Islet of Langerhans (tissue), 1 donor: ENCODE data around the gene PCDHGA1.
"Not testable (repeated sequence)": the region's sequence is repeated elsewhere in the genome, so short reads cannot be mapped to it uniquely, and the experiment has no call there.

Experiments used
- FAIRE-seq: peaks from one replicate; lab custom pipeline; 2011; peaks lifted over from hg19 to GRCh38; lab: Jason Lieb, UNC

PCDHGA1 gene

DNA sequence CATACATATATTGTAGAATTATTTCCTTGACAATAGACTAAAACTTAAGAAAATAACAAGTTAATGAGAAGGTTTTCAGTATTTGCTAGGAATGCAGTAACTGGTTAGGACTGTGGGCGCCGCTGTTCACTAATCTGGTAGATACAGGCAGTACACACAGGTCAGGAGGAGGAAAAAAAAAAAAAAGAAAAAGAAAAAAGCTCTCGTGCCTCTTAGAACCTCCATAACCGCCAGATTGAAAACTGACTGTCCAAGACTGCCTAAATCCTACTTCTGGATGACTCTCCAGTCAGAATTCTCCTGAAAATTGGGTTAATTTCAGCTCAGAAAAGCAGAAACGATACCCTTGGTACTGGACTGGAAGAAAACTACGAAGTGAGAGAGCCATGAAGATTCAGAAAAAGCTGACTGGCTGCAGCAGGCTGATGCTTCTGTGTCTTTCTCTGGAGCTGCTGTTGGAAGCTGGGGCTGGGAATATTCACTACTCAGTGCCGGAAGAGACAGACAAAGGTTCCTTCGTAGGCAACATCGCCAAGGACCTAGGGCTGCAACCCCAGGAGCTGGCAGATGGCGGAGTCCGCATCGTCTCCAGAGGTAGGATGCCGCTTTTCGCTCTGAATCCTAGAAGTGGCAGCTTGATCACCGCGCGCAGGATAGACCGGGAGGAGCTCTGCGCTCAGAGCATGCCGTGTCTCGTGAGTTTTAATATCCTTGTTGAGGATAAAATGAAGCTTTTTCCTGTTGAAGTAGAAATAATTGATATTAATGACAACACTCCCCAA, at the start of gene PCDHGA1:
Gene PCDHGA1 (plus strand): TSS at position 216 of the 782 bp plus-strand sequence.
- no peak for FAIRE-seq

DNA sequence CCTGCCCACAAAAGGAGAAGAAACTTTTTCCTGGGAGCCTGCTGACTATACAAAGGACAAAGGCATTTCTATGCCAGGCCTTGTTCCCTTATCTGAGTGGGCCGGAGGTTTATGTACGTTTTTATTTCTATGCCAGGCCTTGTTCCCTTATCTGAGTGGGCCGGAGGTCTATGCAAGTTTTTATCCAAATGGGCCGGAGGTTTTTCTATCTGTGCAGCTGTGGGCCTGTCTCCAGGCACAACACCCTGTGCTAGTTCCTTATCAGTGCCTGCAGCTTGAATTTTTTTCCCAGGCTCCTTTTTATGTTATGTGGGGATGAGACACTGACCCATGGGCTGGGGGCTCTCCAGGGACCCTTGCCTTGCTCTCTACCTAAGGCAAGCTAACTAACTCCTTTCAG, 31.9 kb upstream of the PCDHGA1 start:
- no peak for FAIRE-seq

DNA sequence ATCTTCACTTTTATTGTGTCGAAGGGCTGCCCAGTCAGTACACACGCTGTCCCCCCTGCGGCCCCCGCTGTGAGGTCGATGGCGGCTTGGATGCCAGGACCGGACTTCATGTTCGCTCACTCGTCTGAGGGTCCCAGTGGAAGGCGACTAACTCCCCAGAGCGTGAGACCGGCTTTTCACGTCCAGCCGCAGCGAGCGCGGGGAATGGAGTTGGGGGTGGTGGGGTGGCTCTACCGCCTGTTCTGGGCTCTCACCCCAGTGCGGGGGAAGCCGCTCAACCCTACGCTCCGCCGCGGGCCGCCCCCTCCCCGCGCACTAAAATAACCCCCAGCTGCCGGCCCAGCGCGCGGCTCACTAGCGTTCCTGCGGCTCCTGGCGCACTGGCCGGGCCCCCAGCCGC, 26.6 kb upstream of the PCDHGA1 start, which contains the start of gene SLC25A2:
Gene SLC25A2 (minus strand): TSS at position 294 of the 400 bp plus-strand sequence. CDS start 184 bp downstream, at position 110.
- FAIRE-seq: no peak

DNA sequence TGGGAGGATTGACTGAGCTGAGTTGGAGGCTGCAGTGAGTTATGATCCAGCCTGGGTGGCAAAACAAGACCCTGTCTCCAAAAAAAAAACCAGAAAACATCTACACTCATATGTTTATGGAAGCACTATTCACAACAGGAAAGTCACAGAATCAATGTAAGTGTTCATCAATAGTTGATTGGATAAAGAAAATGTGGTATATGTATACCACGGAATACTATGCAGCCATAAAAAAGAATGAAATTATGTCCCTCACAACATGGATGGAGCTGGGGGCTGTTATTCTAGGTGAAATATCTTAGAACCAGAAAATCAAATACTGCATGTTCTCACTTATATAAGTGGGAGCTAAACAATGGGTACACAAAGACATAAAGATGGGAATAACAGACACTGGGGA, 23.7 kb upstream of the PCDHGA1 start:
- no peak for FAIRE-seq

DNA sequence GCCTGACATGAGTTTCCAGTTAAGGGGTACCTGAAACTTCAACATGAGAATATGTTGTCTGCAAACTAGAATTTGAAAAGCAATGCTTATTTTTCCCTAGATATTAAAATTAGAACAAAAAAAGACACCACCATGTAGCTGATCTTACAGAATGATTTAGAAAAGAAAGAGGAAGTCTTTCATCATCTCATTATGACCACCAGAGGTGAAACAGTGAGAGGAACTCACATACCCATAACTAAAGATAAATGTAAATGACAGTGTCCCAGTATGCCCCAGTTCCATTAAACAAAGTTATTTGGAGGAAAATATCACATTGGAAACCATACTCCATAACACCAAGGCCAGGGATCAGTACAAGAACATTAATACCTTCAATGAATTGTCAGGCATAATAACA, 16.6 kb upstream of the PCDHGA1 start:
- FAIRE-seq: no peak

DNA sequence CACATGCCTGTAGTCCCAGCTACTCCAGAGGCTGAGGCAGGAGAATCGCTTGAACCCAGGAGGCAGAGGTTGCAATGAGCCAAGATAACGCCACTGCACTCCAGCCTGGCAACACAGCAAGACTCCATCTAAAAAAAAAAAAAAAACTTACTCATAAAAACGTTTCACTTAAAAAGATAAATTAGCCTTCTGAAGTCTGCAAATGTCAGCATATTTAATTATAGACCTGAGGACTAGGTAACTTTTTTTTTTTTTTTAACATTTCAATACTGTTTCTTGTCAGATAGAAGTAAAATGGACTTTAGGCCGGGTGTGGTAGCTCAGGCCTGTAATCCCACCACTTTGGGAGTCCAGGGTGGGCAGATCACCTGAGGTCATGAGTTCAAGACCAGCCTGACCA, 13.4 kb upstream of the PCDHGA1 start:
- not testable (repeated sequence) for FAIRE-seq

DNA sequence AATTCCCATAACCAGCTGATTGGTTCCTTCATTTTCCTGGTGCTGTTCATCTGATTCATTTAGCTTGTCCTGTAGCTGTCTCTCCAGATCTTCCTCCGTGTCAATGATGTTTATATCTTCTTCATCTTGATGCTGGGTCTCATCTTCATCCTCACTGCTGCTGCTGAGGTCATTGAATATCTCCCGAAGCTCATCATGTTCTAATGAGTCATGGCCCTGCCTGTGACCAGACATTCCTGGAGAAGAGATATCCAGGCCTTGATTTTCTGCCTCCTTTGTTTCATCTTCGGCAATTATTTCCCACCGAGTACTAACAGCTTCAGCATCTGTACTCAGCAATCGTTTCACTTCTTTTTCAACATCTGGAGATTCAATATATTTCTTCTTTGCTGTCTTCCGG, 11.1 kb upstream of the PCDHGA1 start:
- no peak for FAIRE-seq

DNA sequence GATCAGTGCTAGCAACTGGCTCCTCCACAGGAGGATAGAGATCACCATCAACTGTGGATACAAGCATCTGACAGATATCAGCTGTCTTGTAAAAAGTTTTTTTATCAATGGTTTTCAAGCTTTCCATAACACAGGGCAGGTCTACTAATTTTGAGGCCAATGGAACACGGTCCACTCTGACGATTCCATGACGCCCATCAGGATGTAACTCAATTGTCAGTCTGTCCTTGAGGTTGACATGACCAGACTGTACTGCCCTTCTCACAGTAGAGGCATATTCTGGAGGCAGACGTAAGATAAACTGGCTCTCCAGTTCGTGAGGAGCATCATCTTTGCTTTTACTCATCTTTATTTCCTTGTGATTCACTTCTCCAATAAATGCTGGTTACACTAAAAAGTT, 10.6 kb upstream of the PCDHGA1 start:
- no peak for FAIRE-seq

DNA sequence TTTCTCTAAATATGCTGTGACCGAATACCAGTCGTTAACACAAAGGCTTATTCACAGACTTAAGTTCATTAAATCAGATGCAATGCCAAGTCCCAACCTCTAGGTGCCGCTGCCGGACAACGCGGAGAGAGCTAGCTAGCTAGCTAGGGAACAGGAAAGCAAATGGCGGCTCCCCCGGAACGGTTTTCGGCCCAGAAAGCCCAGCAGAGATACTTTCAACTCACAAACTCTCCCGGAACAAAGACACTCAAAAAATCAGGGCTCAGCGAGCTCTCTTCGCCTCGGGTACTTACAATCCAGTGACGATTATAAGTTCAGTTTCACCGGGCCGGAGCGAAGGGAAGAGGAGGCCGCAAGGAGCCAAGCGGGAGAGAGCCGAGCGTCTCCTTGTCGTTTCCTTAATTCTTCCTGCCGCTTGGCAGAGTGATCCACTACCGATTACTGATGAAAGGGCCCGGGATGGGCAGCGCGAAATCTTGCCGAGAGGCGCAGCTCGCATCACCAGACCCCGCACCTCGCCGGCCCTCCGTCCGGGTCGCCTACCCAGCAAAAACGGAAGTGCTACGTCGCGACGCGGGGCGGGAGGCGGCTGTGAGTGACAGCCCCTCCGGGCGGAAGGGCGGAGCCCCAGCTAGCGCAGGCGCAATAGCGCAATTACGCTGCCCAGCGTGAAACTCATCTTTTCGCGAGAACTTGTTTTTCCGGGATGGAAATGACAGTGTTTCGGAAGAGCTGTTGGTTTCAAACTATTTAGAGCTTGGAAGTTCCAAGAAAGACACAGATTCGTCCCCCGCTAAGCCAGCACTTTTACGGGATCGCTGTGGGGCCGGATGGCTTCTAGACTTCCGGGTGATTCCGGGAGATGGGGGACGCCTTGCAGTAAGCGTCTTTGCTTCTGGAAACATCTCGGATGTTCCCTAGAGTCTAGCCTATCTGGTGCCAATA, 9.8 kb upstream of the PCDHGA1 start, which contains the start of gene TAF7:
Gene TAF7 (minus strand): TSS at position 560 of the 945 bp plus-strand sequence. CDS start 740 bp downstream, outside the sequence.
- peak; percentile 79 for FAIRE-seq

DNA sequence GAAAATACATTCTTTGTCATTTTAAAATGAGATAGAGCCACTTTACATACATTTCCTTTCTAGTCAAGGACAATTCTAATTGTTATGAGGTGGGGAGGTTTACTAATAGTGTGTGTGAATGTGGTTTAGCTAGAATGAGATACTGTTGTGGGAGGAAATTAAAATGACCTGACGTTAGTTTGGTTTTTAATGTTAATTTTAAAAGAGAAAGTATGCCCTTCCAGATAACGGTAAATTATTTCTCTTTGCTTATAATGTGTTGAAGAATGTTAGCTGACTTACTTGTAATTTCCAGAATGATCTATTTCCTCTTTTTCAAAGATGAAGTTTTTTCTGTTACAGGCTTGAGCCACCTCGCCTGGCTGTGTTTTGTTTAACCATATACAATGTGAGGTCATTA, 8.1 kb upstream of the PCDHGA1 start:
- no peak for FAIRE-seq

DNA sequence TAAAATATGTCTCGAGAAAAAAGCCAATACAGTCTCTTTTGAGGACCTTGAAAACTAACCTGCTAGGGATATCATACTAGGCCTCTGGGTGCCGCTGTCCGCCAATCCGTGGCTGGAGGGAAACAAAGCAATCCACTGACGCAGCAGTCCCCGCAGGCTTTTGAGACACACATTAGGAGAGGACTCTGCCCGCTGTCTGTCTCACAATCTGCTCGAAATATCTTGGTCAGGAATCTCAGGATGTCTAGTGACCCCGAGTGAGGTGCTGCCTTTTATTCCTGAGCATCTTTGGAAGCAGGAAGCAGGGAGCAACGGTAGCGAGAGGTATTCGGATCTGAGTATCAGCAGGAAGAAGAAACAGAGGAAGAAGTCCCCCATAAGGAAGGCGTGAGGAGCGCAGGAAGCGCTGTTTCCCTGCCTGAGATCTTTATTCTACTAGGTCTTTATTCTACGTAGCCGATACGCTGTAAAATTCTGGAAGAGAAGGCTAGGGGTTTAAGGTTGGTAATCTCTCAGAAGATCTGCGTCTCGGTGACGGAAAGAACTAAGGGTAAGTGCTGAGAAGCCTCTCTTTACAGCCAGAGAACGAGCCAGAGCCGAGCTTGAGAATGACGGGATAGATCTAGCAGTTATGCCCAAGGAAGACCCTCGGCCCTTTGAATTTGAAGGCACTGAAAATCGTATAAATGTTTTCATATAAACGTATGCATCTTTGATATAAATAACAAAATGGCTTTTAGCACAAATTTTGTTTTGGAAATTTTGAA, 4.0 kb upstream of the PCDHGA1 start:
- FAIRE-seq: no peak

DNA sequence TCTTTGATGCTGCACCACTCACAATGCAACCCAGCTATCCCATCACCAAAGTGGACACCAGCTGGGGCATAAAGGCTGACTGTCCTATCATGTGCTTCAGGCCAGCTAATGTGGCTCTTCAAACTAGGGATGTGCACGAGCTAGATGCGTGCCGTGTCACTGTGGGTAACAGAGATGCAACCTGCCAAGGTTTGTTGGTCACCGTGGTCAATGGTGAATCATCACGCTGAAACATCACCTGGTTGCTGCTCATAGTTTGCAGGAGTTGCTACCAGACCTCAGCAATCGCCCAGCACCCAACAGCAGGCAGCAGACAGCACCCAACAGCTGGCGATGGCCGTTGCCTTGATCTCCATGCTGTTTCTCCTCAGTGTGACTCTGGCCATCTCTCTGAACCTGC, 2.1 kb upstream of the PCDHGA1 start:
- no peak for FAIRE-seq

DNA sequence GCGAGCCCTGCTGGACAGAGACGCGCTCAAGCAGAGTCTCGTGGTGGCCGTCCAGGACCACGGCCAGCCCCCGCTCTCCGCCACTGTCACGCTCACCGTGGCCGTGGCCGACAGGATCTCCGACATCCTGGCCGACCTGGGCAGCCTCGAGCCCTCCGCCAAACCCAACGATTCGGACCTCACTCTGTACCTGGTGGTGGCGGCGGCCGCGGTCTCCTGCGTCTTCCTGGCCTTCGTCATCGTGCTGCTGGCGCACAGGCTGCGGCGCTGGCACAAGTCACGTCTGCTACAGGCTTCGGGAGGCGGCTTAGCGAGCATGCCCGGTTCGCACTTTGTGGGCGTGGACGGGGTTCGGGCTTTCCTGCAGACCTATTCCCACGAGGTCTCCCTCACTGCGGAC, 2.3 kb downstream of the PCDHGA1 start:
- not testable (repeated sequence) for FAIRE-seq

DNA sequence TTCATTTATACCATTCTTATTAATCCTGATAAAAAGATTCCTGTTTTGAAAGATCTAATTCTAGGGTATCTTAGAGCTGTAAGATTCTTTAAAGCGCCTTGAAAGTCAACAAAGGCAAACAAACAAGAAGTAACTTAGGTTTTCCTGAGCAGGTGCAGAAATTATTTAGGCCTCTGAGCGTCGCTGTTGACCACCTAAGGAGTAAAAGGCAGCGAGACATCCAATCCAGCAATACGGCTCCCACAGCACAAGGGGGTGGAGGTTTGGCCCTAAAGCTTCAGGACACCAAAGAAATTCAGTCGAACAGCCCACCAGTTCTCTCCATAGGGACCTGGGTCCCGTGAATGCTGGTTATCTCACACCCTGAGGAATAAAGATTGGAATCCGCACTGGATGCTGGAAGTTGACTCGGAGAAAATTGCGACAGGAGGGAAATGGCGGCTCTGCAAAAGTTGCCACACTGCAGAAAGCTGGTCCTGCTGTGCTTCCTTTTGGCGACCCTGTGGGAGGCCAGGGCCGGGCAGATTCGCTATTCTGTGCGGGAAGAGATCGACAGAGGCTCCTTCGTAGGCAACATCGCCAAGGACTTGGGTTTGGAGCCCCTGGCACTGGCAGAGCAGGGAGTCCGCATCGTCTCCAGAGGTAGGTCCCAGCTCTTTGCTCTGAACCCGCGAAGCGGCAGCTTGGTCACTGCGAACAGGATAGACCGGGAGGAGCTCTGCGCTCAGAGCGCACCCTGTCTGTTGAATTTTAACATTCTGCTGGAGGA, 8.4 kb downstream of the PCDHGA1 start, which contains the start of gene PCDHGA2:
Gene PCDHGA2 (plus strand): TSS at position 223 of the 769 bp plus-strand sequence.
- no peak for FAIRE-seq

DNA sequence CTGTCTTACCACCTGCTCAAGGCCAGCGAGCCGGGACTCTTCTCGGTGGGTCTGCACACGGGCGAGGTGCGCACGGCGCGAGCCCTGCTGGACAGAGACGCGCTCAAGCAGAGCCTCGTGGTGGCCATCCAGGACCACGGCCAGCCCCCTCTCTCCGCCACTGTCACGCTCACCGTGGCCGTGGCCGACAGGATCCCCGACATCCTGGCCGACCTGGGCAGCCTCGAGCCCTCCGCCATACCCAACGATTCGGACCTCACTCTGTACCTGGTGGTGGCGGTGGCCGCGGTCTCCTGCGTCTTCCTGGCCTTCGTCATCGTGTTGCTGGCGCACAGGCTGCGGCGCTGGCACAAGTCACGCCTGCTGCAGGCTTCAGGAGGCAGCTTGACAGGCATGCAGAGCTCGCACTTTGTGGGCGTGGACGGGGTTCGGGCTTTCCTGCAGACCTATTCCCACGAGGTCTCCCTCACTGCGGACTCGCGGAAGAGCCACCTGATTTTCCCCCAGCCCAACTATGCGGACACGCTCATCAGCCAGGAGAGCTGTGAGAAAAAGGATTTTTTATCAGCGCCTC, 10.6 kb downstream of the PCDHGA1 start:
- not testable (repeated sequence) for FAIRE-seq

DNA sequence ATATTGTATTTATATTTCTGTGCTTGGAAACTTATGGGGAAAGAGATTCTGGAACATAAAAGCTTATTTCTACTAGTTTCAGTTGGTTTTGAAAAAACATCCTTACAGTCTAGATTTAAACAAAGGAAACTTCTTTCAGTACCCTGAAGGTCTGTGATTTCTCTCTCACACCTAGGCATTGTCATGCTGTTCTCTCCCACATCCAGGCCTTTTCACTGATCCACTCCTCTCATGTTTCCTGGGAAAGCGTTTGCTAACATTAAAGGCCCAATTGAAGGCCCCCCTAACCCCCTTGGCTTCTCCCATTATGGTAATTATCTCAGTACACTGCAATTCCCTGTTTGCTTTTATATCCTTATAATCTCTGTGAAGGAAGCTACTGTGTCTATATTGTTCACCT, 12.5 kb downstream of the PCDHGA1 start:
- FAIRE-seq: no peak

DNA sequence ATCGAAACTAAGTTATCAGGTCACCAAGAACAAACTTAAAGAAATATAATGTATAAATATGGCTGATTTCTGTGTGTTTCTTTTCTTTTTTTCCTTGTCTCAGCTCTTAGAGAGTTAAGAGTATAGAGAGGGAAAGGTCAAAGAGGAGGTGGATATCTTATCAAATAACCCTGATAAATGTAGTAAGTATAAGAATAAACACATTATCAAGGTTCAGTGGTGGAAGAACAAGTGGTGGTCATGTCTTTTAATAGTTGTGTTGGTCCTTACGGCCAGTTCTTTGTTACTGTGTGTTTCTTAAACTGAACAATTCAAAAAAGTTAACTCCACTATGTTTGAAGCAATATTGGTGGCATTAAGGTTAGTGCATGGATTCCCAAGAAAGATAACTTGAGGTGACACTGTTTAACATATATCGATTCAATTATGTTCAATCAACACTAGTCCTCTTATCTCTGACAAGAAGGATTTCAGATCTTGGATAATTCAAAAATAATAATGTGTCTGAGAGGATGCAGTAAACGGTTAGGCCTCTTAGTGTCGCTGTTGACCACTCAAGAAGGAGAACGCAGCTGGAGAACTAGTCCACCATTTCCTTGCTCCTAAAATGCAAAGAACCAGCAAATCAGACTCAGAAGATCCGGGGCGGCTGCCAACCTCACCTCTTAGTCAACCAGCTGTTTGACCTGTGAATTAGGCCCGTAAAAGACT, 13.1 kb downstream of the PCDHGA1 start, which contains the start of gene PCDHGA3:
Gene PCDHGA3 (plus strand): TSS at position 588 of the 711 bp plus-strand sequence. CDS start 205 bp downstream, outside the sequence.
- no peak for FAIRE-seq

DNA sequence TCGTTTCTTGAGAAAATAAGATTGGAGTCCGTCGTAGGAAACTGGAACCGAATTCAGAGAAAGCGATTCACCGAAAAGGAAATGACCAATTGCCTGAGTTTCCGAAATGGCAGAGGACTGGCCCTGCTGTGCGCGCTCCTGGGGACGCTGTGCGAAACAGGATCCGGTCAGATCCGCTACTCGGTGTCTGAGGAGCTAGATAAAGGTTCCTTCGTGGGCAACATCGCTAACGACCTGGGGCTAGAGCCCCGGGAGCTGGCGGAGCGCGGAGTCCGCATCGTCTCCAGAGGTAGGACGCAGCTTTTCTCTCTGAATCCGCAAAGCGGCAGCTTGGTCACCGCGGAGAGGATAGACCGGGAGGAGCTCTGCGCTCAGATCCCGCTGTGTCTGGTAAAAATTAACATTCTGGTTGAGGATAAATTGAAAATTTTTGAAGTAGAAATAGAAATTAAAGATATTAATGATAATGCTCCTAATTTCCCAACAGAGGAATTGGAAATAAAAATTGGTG, 13.7 kb downstream of the PCDHGA1 start:
- FAIRE-seq: no peak

DNA sequence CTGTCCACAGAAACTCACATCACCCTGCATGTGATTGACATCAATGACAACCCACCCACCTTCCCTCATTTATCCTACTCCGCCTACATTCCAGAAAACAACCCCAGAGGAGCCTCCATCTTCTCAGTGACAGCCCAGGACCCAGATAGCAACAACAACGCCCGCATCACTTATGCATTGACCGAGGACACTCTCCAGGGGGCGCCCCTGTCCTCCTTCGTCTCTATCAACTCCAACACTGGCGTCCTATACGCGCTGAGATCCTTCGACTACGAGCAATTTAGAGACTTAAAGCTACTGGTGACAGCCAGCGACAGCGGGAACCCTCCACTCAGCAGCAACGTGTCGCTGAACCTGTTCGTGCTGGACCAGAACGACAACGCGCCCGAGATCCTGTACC, 15.0 kb downstream of the PCDHGA1 start:
- FAIRE-seq: no peak

DNA sequence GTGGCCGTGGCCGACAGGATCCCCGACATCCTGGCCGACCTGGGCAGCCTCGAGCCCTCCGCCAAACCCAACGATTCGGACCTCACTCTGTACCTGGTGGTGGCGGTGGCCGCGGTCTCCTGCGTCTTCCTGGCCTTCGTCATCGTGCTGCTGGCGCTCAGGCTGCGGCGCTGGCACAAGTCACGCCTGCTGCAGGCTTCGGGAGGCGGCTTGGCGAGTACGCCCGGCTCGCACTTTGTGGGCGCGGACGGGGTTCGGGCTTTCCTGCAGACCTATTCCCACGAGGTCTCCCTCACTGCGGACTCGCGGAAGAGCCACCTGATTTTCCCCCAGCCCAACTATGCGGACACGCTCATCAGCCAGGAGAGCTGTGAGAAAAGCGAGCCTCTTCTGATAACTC, 15.7 kb downstream of the PCDHGA1 start:
- FAIRE-seq: not testable (repeated sequence)
